Measurements from ENCODE around the gene RAPGEF1. TPM values are rescaled to one million over a fixed set of nuclear protein-coding genes. Genes with fewer than 3 reads are reported as not detected.
A peak's percentile ranks its signal among the peaks of the same experiment; 100 is the strongest.

The RAPGEF1 gene
- total RNA-seq, 1 donor from 2014 or later, result 19.8 TPM

- Histone ChIP-seq H3K4me1 (ENCODE audit: control insufficient read depth in 3 of 3, insufficient read depth in 3 of 3, low read length in 3 of 3) (peaks cover 71 to 84% (median 82%) of the 10 kb centered on the region in 3 donors), H3K27me3 (ENCODE audit: control insufficient read depth in 3 of 3, insufficient read depth in 3 of 3, low read length in 3 of 3) (no peaks in the 10 kb centered on the region), H3K9me3 (ENCODE audit: control insufficient read depth in 3 of 3, low read length in 3 of 3) (no peaks in the 10 kb centered on the region), H3K27ac (ENCODE audit: low read depth, low read length) (peak overlapping the region; percentile 52), H3K36me3 (ENCODE audit: control insufficient read depth in 3 of 3, insufficient read depth in 3 of 3, low read length in 3 of 3) (no peaks in the 10 kb centered on the region), H3K4me3 (ENCODE audit: low read length in 3 of 3) (no peak overlapping the region), H3K9ac (ENCODE audit: low read depth in 1 of 3, low read length in 3 of 3) (peak overlapping the region in 1 of 3 donors; percentile 54)
Observed at GRCh38 chr9:131676431-131676972, 63.4 kb downstream of the RAPGEF1 start.

- H3K27ac ChIP-seq (ENCODE audit: low read depth, low read length), result no peak overlapping the region
- no peaks in the 10 kb centered on the region for H3K27me3 ChIP-seq (ENCODE audit: control insufficient read depth in 3 of 3, insufficient read depth in 3 of 3, low read length in 3 of 3)
- no peak overlapping the region for H3K9ac ChIP-seq (ENCODE audit: low read depth in 1 of 3, low read length in 3 of 3)
- H3K9me3 ChIP-seq (ENCODE audit: control insufficient read depth in 3 of 3, low read length in 3 of 3), result no peaks in the 10 kb centered on the region
- no peaks in the 10 kb centered on the region for H3K36me3 ChIP-seq (ENCODE audit: control insufficient read depth in 3 of 3, insufficient read depth in 3 of 3, low read length in 3 of 3)
- no peak overlapping the region for H3K4me3 ChIP-seq (ENCODE audit: low read length in 3 of 3)
- H3K4me1 ChIP-seq (ENCODE audit: control insufficient read depth in 3 of 3, insufficient read depth in 3 of 3, low read length in 3 of 3), result peaks cover 78 to 94% (median 92%) of the 10 kb centered on the region in 3 donors
Observed at GRCh38 chr9:131675437-131676022, 64.3 kb downstream of the RAPGEF1 start.

GRCh38 chr9:131674425-131675421 is 65.2 kb downstream of the RAPGEF1 start:
- H3K9me3 ChIP-seq (ENCODE audit: control insufficient read depth in 3 of 3, low read length in 3 of 3), result no peaks in the 10 kb centered on the region
- peaks cover 85 to 96% (median 93%) of the 10 kb centered on the region in 3 donors for H3K4me1 ChIP-seq (ENCODE audit: control insufficient read depth in 3 of 3, insufficient read depth in 3 of 3, low read length in 3 of 3)
- H3K27me3 ChIP-seq (ENCODE audit: control insufficient read depth in 3 of 3, insufficient read depth in 3 of 3, low read length in 3 of 3), result no peaks in the 10 kb centered on the region
- H3K36me3 ChIP-seq (ENCODE audit: control insufficient read depth in 3 of 3, insufficient read depth in 3 of 3, low read length in 3 of 3), result no peaks in the 10 kb centered on the region
- no peak overlapping the region for H3K27ac ChIP-seq (ENCODE audit: low read depth, low read length)
- H3K9ac ChIP-seq (ENCODE audit: low read depth in 1 of 3, low read length in 3 of 3), result peak overlapping the region in 2 of 3 donors; percentile 5 to 18
- H3K4me3 ChIP-seq (ENCODE audit: low read length in 3 of 3), result no peak overlapping the region

- Histone ChIP-seq H3K36me3 (ENCODE audit: control insufficient read depth in 3 of 3, insufficient read depth in 3 of 3, low read length in 3 of 3) (peaks cover 0 to 2% (median 0%) of the 10 kb centered on the region in 3 donors), H3K9ac (ENCODE audit: low read depth in 1 of 3, low read length in 3 of 3) (no peak overlapping the region), H3K4me1 (ENCODE audit: control insufficient read depth in 3 of 3, insufficient read depth in 3 of 3, low read length in 3 of 3) (peaks cover 85 to 97% (median 94%) of the 10 kb centered on the region in 3 donors), H3K27ac (ENCODE audit: low read depth, low read length) (no peak overlapping the region), H3K4me3 (ENCODE audit: low read length in 3 of 3) (no peak overlapping the region), H3K9me3 (ENCODE audit: control insufficient read depth in 3 of 3, low read length in 3 of 3) (no peaks in the 10 kb centered on the region), H3K27me3 (ENCODE audit: control insufficient read depth in 3 of 3, insufficient read depth in 3 of 3, low read length in 3 of 3) (no peaks in the 10 kb centered on the region)
Observed at GRCh38 chr9:131673531-131673930, 66.3 kb downstream of the RAPGEF1 start.

GRCh38 chr9:131673068-131673467 is 66.8 kb downstream of the RAPGEF1 start:
- peaks cover 85 to 97% (median 94%) of the 10 kb centered on the region in 3 donors for H3K4me1 ChIP-seq (ENCODE audit: control insufficient read depth in 3 of 3, insufficient read depth in 3 of 3, low read length in 3 of 3)
- H3K36me3 ChIP-seq (ENCODE audit: control insufficient read depth in 3 of 3, insufficient read depth in 3 of 3, low read length in 3 of 3), result peaks cover 0 to 2% (median 0%) of the 10 kb centered on the region in 3 donors
- no peak overlapping the region for H3K27ac ChIP-seq (ENCODE audit: low read depth, low read length)

GRCh38 chr9:131672451-131672850 is 67.4 kb downstream of the RAPGEF1 start:
- peaks cover 85 to 97% (median 94%) of the 10 kb centered on the region in 3 donors for H3K4me1 ChIP-seq (ENCODE audit: control insufficient read depth in 3 of 3, insufficient read depth in 3 of 3, low read length in 3 of 3)
- no peaks in the 10 kb centered on the region for H3K27me3 ChIP-seq (ENCODE audit: control insufficient read depth in 3 of 3, insufficient read depth in 3 of 3, low read length in 3 of 3)
- H3K4me3 ChIP-seq (ENCODE audit: low read length in 3 of 3), result peak overlapping the region in 1 of 3 donors; percentile 15
- H3K36me3 ChIP-seq (ENCODE audit: control insufficient read depth in 3 of 3, insufficient read depth in 3 of 3, low read length in 3 of 3), result peaks cover 0 to 2% (median 0%) of the 10 kb centered on the region in 3 donors
- H3K9ac ChIP-seq (ENCODE audit: low read depth in 1 of 3, low read length in 3 of 3), result peak overlapping the region in 1 of 3 donors; percentile 11
- H3K9me3 ChIP-seq (ENCODE audit: control insufficient read depth in 3 of 3, low read length in 3 of 3), result no peaks in the 10 kb centered on the region
- no peak overlapping the region for H3K27ac ChIP-seq (ENCODE audit: low read depth, low read length)

More at GRCh38 chr9:131673068-131673467, 66.8 kb downstream of the RAPGEF1 start:
- H3K27me3 ChIP-seq (ENCODE audit: control insufficient read depth in 3 of 3, insufficient read depth in 3 of 3, low read length in 3 of 3), result no peaks in the 10 kb centered on the region
- H3K9ac ChIP-seq (ENCODE audit: low read depth in 1 of 3, low read length in 3 of 3), result no peak overlapping the region
- H3K9me3 ChIP-seq (ENCODE audit: control insufficient read depth in 3 of 3, low read length in 3 of 3), result no peaks in the 10 kb centered on the region
- no peak overlapping the region for H3K4me3 ChIP-seq (ENCODE audit: low read length in 3 of 3)

GRCh38 chr9:131671133-131671520 is 68.7 kb downstream of the RAPGEF1 start:
- H3K9ac ChIP-seq (ENCODE audit: low read depth in 1 of 3, low read length in 3 of 3), result no peak overlapping the region
- H3K36me3 ChIP-seq (ENCODE audit: control insufficient read depth in 3 of 3, insufficient read depth in 3 of 3, low read length in 3 of 3), result peaks cover 0 to 4% (median 0%) of the 10 kb centered on the region in 3 donors
- H3K27me3 ChIP-seq (ENCODE audit: control insufficient read depth in 3 of 3, insufficient read depth in 3 of 3, low read length in 3 of 3), result no peaks in the 10 kb centered on the region
- H3K9me3 ChIP-seq (ENCODE audit: control insufficient read depth in 3 of 3, low read length in 3 of 3), result no peaks in the 10 kb centered on the region
- H3K4me3 ChIP-seq (ENCODE audit: low read length in 3 of 3), result no peak overlapping the region
- peaks cover 75 to 92% (median 90%) of the 10 kb centered on the region in 3 donors for H3K4me1 ChIP-seq (ENCODE audit: control insufficient read depth in 3 of 3, insufficient read depth in 3 of 3, low read length in 3 of 3)
- peak overlapping the region; percentile 34 for H3K27ac ChIP-seq (ENCODE audit: low read depth, low read length)

- Histone ChIP-seq H3K27ac (ENCODE audit: low read depth, low read length) (peak overlapping the region; percentile 34), H3K9ac (ENCODE audit: low read depth in 1 of 3, low read length in 3 of 3) (peak overlapping the region in 1 of 3 donors; percentile 33), H3K9me3 (ENCODE audit: control insufficient read depth in 3 of 3, low read length in 3 of 3) (no peaks in the 10 kb centered on the region), H3K36me3 (ENCODE audit: control insufficient read depth in 3 of 3, insufficient read depth in 3 of 3, low read length in 3 of 3) (peaks cover 0 to 4% (median 0%) of the 10 kb centered on the region in 3 donors), H3K4me1 (ENCODE audit: control insufficient read depth in 3 of 3, insufficient read depth in 3 of 3, low read length in 3 of 3) (peaks cover 69 to 88% (median 84%) of the 10 kb centered on the region in 3 donors), H3K27me3 (ENCODE audit: control insufficient read depth in 3 of 3, insufficient read depth in 3 of 3, low read length in 3 of 3) (no peaks in the 10 kb centered on the region), H3K4me3 (ENCODE audit: low read length in 3 of 3) (no peak overlapping the region)
Observed at GRCh38 chr9:131670247-131671132, 69.4 kb downstream of the RAPGEF1 start.
